Lung (tissue), 12 donors: ENCODE measurements around the gene PRPS1L1. TPM values are rescaled to one million over a fixed set of nuclear protein-coding genes. Genes with fewer than 3 reads are reported as not detected.

Experiments used
- ATAC-seq: fragments of 200-7000 bp; cut with Tn5 transposase; one replicate; pipeline ENCODE4 v1.9.1; 2020; ENCODE audit warnings: moderate number of reproducible peaks; ENCODE audit not compliant: insufficient read depth, low FRiP score
- DNase-seq, 3 donors: peaks; one replicate each; pipeline ENCODE4 v3.0.0-alpha.2; 2013 to 2017
- H3K27ac ChIP-seq, 2 donors: one replicate each; pipeline ENCODE4 v1.5.1; 2013; ENCODE audit warnings: mild to moderate bottlenecking in 2 of 2, moderate library complexity in 2 of 2, control low read depth in 1 of 2, inconsistent platforms in 1 of 2, low read depth in 1 of 2, low read length in 1 of 2
- H3K27me3 ChIP-seq, 3 donors: one replicate each; pipeline ENCODE4 v1.5.1; 2013; ENCODE audit warnings: low read length in 2 of 3; ENCODE audit not compliant: control insufficient read depth in 3 of 3, insufficient read depth in 3 of 3
- H3K36me3 ChIP-seq, 4 donors: one replicate each; pipeline ENCODE4 v1.5.1; 2013; ENCODE audit warnings: low read length in 4 of 4, mild to moderate bottlenecking in 1 of 4, moderate library complexity in 1 of 4; ENCODE audit not compliant: control insufficient read depth in 4 of 4, insufficient read depth in 4 of 4
- H3K4me1 ChIP-seq, 5 donors: one replicate each; pipeline ENCODE4 v1.5.1; 2013; ENCODE audit warnings: low read length in 5 of 5, mild to moderate bottlenecking in 2 of 5, moderate library complexity in 1 of 5; ENCODE audit not compliant: control insufficient read depth in 5 of 5, insufficient read depth in 5 of 5
- H3K4me3 ChIP-seq: one replicate; pipeline ENCODE4 v1.5.1; 2013; ENCODE audit warnings: mild to moderate bottlenecking, control low read depth, moderate library complexity
- H3K9ac ChIP-seq, 2 donors: one replicate each; pipeline ENCODE4 v1.5.1; 2013; ENCODE audit warnings: low read length in 2 of 2, control low read depth in 1 of 2; ENCODE audit not compliant: insufficient read depth in 1 of 2
- H3K9me3 ChIP-seq, 4 donors: one replicate each; pipeline ENCODE4 v1.5.1; 2013; ENCODE audit warnings: low read length in 3 of 4, mild to moderate bottlenecking in 1 of 4, moderate library complexity in 1 of 4; ENCODE audit not compliant: control insufficient read depth in 4 of 4, insufficient read depth in 3 of 4
- CTCF ChIP-seq: IDR thresholded peaks from 2 replicates; pipeline ENCODE4 v1.5.1; 2012; ENCODE audit warnings: mild to moderate bottlenecking; ENCODE audit errors: control extremely low read depth, extremely low read depth
- WGBS, 2 donors: extraction: QIAGEN DNeasy Blood & Tissue Kit; methylation state at CpG; one replicate each; pipeline ENCODE4 v1.1.7; 2013; 5-methylcytosine and 5-hydroxymethylcytosine counted together
- polyA plus RNA-seq, 2 donors: library from polyadenylated mRNA; stranded (reverse); fragments of 200-250 nt; gene quantifications; one replicate each; pipeline ENCODE4 v1.2.1, GENCODE V29; 2013
- total RNA-seq, 2 donors: library from RNA; depleted of rRNA in 1 of 2; stranded (reverse); fragments of >200 nt in 1 of 2; gene quantifications; one replicate each; pipeline ENCODE4 v1.2.1, GENCODE V29; 2014 to 2021
- donor health status: control.
- donor health status: control.
- donor health status: Bipolar disorder and iron deficiency.
- donor health status: healthy.
- donor health status: DM: yes; HTN: yes; CAD: no.

The PRPS1L1 gene
- total and polyA plus RNA-seq, 4 donors: not detected

- Histone ChIP-seq H3K9ac (no peak overlapping the region), H3K9me3 (no peaks in the 10 kb centered on the region), H3K4me1 (no peaks in the 10 kb centered on the region), H3K27me3 (no peaks in the 10 kb centered on the region), H3K4me3 (no peak overlapping the region), H3K27ac (no peak overlapping the region), H3K36me3 (no peaks in the 10 kb centered on the region)
- no peak for DNase-seq
- no peak for ATAC-seq
- WGBS, 2 donors: 46 to 54% methylated on average over 2 of the region's 2 CpGs
- TF ChIP-seq CTCF: no peak
Observed at GRCh38 chr7:17976952-17977351, 50.7 kb downstream of the PRPS1L1 start.

Other genes with a start within 250 kb of the PRPS1L1 start
- 100 to 1,000 TPM in 1 of 2 donors, 10 to 100 TPM in 1; 51.3 to 104 TPM for gene SNX13, start 87.4 kb downstream of the PRPS1L1 start, total RNA-seq
- 10 to 100 TPM in 1 of 2 donors, 1 to 10 TPM in 1; 8.9 to 12.6 TPM for gene SNX13, start 87.4 kb downstream of the PRPS1L1 start, polyA plus RNA-seq